Erythroblast (primary cell): Measurements from ENCODE around the gene ZNF569.

Source experiments
- DNase-seq, 2 experiments: peaks; one replicate each; lab custom pipeline; 2025; lab: John Stamatoyannopoulos, UW
- GATA1 ChIP-seq: IDR thresholded peaks from 2 replicates; pipeline ENCODE4 v1.6.1; 2011; ENCODE audit warnings: low read depth, mild to moderate bottlenecking, control low read depth, low read length, moderate library complexity
- POLR2A ChIP-seq: IDR thresholded peaks from 2 replicates; pipeline ENCODE4 v1.6.1; 2011; ENCODE audit warnings: mild to moderate bottlenecking, low read length

ZNF569 gene

GRCh38 chr19:37466798-37467607 is at the start of gene ZNF569:
TSS of gene ZNF569 (minus strand) at chr19:37467444. CDS start at chr19:37444921, 22,523 bp downstream.
- TF ChIP-seq POLR2A, result peak; percentile 80
- TF ChIP-seq GATA1, result no peak
- DNase-seq, result peak; percentile 92 to 94

DNA sequence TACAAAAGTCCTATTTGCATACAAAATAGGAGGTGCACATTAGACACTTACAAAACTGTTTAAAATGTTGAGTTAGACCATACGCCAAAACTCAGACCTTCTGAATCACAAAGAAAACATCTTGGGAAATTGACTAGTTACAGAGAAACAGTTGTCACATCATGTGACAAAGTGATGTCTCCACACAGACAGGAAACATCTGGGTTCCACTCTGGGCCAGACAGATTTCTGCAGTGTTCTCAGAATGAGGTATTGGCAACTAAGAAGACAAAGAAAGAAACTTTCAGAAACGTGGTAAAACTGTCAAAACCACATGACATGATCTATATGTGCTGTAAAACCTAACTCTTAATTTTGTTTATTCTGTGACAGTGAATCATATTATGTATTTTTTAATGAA is 46.2 kb upstream of the ZNF569 start:
- TF ChIP-seq POLR2A, result no peak
- no peak for TF ChIP-seq GATA1
- DNase-seq, result no peak

DNA sequence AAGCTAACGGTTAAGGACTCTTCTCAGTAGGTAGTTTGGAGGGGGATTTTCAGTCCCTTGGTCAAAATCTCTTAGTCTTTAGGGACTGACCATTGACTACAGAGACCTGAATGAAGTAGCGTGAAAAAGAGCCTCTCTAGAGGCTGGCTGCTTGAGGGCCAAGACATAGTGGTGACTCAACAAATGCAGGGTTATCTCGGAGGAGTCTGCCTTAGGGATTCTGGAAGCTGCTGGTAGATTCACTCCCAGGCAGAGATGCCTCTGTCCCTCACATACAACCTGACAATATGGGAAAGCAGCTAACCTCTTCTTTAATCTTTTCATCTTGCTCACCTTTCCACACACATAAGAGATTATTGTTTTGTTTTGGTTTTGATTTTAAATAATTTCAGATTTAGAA is 44.6 kb upstream of the ZNF569 start:
- TF ChIP-seq POLR2A (no peak), GATA1 (no peak)
- no peak for DNase-seq

GRCh38 chr19:37511186-37511585 is 43.9 kb upstream of the ZNF569 start:
- DNase-seq, result no peak
- TF ChIP-seq POLR2A, result no peak
- no peak for TF ChIP-seq GATA1

DNA sequence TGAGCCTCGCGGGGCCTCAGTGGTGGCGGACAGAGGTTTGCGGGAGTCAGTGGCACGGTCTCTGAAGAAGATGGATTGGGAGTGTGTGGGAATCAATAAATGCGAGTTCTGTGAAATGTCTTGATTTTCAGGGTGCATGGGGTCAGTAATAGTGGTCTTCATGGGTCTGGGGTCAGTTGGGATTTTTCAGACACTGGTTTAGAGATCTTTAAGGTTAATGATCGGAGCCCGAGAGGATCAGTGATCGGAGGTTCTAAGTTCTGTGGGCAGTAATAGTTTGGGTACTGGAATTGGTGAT is 39.9 kb upstream of the ZNF569 start:
- TF ChIP-seq POLR2A (no peak), GATA1 (no peak)
- DNase-seq, result no peak

DNA sequence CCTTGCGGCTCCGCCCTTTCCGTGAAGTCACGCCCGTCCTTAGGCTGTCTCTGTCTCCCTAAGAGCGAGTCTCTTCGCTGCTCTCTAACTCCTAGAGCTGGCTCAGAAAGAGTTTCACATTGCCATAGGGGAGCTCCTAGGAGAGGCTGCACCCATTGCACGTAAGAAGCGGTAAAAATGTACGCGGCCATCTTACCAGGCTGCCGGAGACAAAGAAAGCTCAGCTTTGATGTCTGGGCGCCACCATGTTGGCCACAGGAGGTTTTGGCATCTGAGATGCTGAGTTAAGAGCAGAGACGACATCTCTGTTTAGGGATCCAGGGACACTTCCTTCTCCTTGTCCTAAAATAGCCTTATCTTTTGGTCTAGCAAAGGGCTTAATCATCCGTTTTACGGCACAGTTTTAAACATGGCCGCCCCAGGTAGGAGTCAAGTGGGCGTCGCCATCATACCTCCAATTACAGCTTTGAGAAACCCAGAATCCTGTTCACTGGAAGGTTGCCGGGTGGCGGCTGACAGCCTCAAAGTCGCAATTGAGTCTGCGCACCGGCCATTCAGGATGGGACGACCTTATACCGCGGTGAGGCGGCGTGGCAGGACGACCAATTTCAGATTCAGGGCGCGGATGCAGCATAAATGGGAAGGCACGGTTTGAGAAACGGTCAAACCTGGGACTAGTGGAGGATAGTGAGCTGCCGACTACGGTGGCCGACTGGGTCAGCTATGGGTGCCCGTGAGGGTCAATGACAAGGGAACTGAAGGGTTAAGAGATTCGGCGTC is 39.3 kb upstream of the ZNF569 start, which contains the start of gene ZNF793:
Gene ZNF793 (plus strand): TSS at position 553 of the 780 bp plus-strand sequence. CDS start 16,501 bp downstream, outside the sequence.
- no peak for DNase-seq
- TF ChIP-seq POLR2A (no peak), GATA1 (no peak)

DNA sequence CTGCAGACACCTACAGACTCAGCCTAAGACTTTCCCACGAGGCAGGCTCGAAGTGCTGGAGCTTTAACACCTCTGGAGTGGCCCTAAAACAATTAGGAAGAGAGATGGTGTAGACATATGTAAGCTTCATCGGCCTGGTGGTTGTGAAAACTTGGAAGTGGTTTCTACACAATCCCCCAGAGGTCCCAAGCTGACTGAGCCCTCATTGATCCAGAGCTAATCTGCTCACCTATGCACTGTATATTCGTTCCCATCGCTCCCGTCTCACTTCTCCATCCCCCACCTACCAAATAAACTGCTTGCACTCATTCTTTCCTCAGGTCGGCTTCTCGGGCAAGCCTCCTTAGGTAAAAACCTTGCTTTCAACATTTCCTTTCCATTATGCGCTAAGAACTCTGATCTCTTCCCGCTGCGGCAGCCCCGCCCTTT is 38.7 kb upstream of the ZNF569 start:
- TF ChIP-seq POLR2A, result no peak
- no peak for TF ChIP-seq GATA1
- DNase-seq, result no peak

DNA sequence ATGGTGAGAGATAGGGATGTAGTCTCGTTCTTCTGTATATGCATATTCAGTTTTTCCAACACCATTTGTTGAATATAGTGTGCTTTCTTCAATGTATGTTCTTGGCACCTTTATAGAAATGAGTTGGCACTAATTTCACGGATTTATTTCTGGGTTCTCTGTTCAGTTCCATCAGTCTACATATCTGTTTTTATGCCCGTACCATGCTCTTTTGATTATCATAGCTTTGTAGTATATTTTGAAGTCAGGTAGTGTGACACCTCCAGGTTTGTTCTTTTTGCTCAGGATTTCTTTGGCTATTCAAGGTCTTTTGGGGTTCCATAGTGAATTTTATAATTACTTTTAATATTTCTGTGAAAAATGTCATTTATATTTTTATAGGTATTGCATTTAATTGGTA is 25.0 kb upstream of the ZNF569 start:
- no peak for DNase-seq
- no peak for TF ChIP-seq POLR2A
- no peak for TF ChIP-seq GATA1

GRCh38 chr19:37484406-37485168 is 17.3 kb upstream of the ZNF569 start:
- DNase-seq, result no peak

DNA sequence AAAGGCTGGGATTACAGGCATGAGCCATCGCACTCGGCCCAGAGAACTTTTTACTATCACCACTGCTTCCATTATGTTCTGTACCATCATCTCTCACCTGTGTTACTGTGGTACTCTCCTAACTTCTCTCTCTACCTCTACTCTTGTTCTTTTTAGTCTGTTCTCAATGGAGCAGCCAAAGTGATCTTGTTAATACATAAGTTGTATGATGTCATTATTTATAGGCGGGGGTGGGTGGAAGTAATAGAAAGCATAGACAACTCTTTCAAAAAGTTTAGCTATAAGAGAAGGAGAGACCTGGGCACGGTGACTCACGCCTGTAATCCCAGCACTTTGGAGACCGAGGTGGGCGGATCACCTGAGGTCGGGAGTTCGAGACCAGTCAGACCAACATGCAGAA is 4.9 kb upstream of the ZNF569 start:
- no peak for TF ChIP-seq POLR2A
- no peak for TF ChIP-seq GATA1
- no peak for DNase-seq

More at GRCh38 chr19:37484406-37485168, 17.3 kb upstream of the ZNF569 start:
- TF ChIP-seq POLR2A (no peak), GATA1 (no peak)

DNA sequence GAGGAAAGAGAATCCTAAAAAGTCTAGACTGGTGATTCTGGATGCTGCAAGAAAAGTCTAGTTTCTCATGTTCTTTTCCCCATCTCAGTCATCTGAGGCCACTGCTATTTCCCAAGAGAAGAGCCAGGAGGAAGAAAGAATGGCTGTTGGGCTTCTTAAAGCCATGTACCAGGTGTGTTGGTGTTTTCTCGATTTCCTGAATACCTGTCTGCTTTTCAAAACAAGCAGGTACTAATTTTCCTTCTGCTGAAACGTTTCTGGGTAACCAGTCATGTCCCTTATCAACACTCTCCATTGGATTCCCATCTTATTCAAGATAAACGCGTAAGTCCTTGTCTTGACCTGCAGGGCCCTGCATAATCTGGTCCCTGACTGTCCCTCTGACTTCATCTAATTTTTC is 3.0 kb upstream of the ZNF569 start:
- TF ChIP-seq POLR2A (no peak), GATA1 (no peak)
- peak in 1 of 2 experiments; percentile 2 for DNase-seq

- no peak for TF ChIP-seq GATA1
- TF ChIP-seq POLR2A, result peak; percentile 47
- peak; percentile 87 to 89 for DNase-seq
Observed at GRCh38 chr19:37468961-37469777, 1.9 kb upstream of the ZNF569 start, which contains the start of gene ZNF570. TSS of gene ZNF570 (plus strand) at chr19:37469356. CDS start at chr19:37470355, 999 bp downstream.
